ENCODE measurements around the gene ASTL. TPM values are rescaled to one million over a fixed set of nuclear protein-coding genes. Genes with fewer than 3 reads are reported as not detected.

Gene ASTL
- total RNA-seq, 1 donor from 2014 or later, result not detected

GRCh38 chr2:96113367-96113677 lies 25.0 kb downstream of the ASTL start:
- no peak for DNase-seq (ENCODE audit: low read depth in 2 of 2)

GRCh38 chr2:96112501-96113366 lies 25.6 kb downstream of the ASTL start:
- DNase-seq (ENCODE audit: low read depth in 2 of 2), result no peak

- no peak for DNase-seq (ENCODE audit: low read depth in 2 of 2)
These were observed 26.3 kb downstream of the ASTL start for GRCh38 chr2:96111823-96112500.

- no peak for DNase-seq (ENCODE audit: low read depth in 2 of 2)
These were observed 27.1 kb downstream of the ASTL start for GRCh38 chr2:96111257-96111640.

- DNase-seq (ENCODE audit: low read depth in 2 of 2), result no peak
These were observed 27.6 kb downstream of the ASTL start for GRCh38 chr2:96110621-96111256.

- DNase-seq (ENCODE audit: low read depth in 2 of 2), result no peak
These were observed 28.3 kb downstream of the ASTL start for GRCh38 chr2:96109931-96110511.

- DNase-seq (ENCODE audit: low read depth in 2 of 2), result no peak
These were observed 29.0 kb downstream of the ASTL start for GRCh38 chr2:96109361-96109680.

- DNase-seq (ENCODE audit: low read depth in 2 of 2), result no peak
These were observed 29.6 kb downstream of the ASTL start for GRCh38 chr2:96108541-96109360.

GRCh38 chr2:96108151-96108540 lies 30.2 kb downstream of the ASTL start:
- DNase-seq (ENCODE audit: low read depth in 2 of 2), result no peak

GRCh38 chr2:96107708-96108065 lies 30.6 kb downstream of the ASTL start:
- DNase-seq (ENCODE audit: low read depth in 2 of 2), result no peak

GRCh38 chr2:96106991-96107707 lies 31.2 kb downstream of the ASTL start:
- DNase-seq (ENCODE audit: low read depth in 2 of 2), result no peak

- DNase-seq (ENCODE audit: low read depth in 2 of 2), result no peak
These were observed 32.1 kb downstream of the ASTL start for GRCh38 chr2:96105994-96106715.

- DNase-seq (ENCODE audit: low read depth in 2 of 2), result no peak
These were observed 33.0 kb downstream of the ASTL start for GRCh38 chr2:96105152-96105915.

GRCh38 chr2:96104487-96104861 lies 33.8 kb downstream of the ASTL start:
- DNase-seq (ENCODE audit: low read depth in 2 of 2), result no peak

- DNase-seq (ENCODE audit: low read depth in 2 of 2), result no peak
These were observed 34.4 kb downstream of the ASTL start for GRCh38 chr2:96103761-96104486.

- no peak for DNase-seq (ENCODE audit: low read depth in 2 of 2)
These were observed 35.1 kb downstream of the ASTL start for GRCh38 chr2:96103187-96103601.

- no peak for DNase-seq (ENCODE audit: low read depth in 2 of 2)
These were observed 35.6 kb downstream of the ASTL start for GRCh38 chr2:96102596-96103186.

GRCh38 chr2:96100893-96101304 lies 37.4 kb downstream of the ASTL start:
- DNase-seq (ENCODE audit: low read depth in 2 of 2), result no peak

Measured in dermis microvascular lymphatic vessel endothelial cell (primary cell).